Adipose tissue (tissue), 3 donors: ENCODE measurements around the gene RBM33. TPM values are rescaled to one million over a fixed set of nuclear protein-coding genes. Genes with fewer than 3 reads are reported as not detected.

Experiments
- H3K27ac ChIP-seq: one replicate; pipeline ENCODE4 v1.5.1; 2013; ENCODE audit warnings: low read depth, low read length
- WGBS, 3 donors: extraction: QIAGEN DNeasy Blood & Tissue Kit; methylation state at CpG; one replicate each; pipeline ENCODE4 v1.1.7; 2013; 5-methylcytosine and 5-hydroxymethylcytosine counted together
- polyA plus RNA-seq, 3 donors: library from polyadenylated mRNA; stranded (reverse); fragments of 200-250 nt; gene quantifications; one replicate each; pipeline ENCODE4 v1.2.3, GENCODE V29; 2013
- donor health status: healthy with polysubstance abuse.
- donor health status: Bipolar disorder and iron deficiency.
- donor health status: healthy.

The RBM33 gene
- polyA plus RNA-seq, 3 donors, result 10.6 to 18.9 (median 12.6) TPM

- no peak overlapping the region for H3K27ac ChIP-seq
- WGBS, 3 donors, result 93 to 96% (median 94%) methylated on average over 16 of the region's 16 CpGs
Measured at GRCh38 chr7:155705623-155706360, 61.3 kb downstream of the RBM33 start.

GRCh38 chr7:155706376-155706775 lies 61.9 kb downstream of the RBM33 start:
- WGBS, 3 donors, result 94 to 97% (median 95%) methylated on average over 10 of the region's 10 CpGs

GRCh38 chr7:155709453-155709852 lies 65.0 kb downstream of the RBM33 start:
- H3K27ac ChIP-seq, result no peak overlapping the region

More at GRCh38 chr7:155706376-155706775, 61.9 kb downstream of the RBM33 start:
- no peak overlapping the region for H3K27ac ChIP-seq

GRCh38 chr7:155710031-155710430 lies 65.6 kb downstream of the RBM33 start:
- 58 to 92% (median 87%) methylated on average over 6 of the region's 6 CpGs for WGBS, 3 donors
- no peak overlapping the region for H3K27ac ChIP-seq

- 50 to 91% (median 81%) methylated on average over 1 of the region's 1 CpG for WGBS, 3 donors
Measured at GRCh38 chr7:155710530-155710929, 66.1 kb downstream of the RBM33 start.

GRCh38 chr7:155711081-155711480 lies 66.6 kb downstream of the RBM33 start:
- WGBS, 3 donors, result 92 to 97% (median 95%) methylated on average over 16 of the region's 16 CpGs

More at GRCh38 chr7:155710530-155710929, 66.1 kb downstream of the RBM33 start:
- no peak overlapping the region for H3K27ac ChIP-seq

GRCh38 chr7:155713384-155713783 lies 68.9 kb downstream of the RBM33 start:
- no peak overlapping the region for H3K27ac ChIP-seq
- 29 to 62% (median 57%) methylated on average over 10 of the region's 10 CpGs for WGBS, 3 donors

More at GRCh38 chr7:155711081-155711480, 66.6 kb downstream of the RBM33 start:
- H3K27ac ChIP-seq, result no peak overlapping the region

- WGBS, 3 donors, result 89 to 92% (median 89%) methylated on average over 6 of the region's 6 CpGs
- H3K27ac ChIP-seq, result no peak overlapping the region
Measured at GRCh38 chr7:155714702-155715101, 70.2 kb downstream of the RBM33 start.

GRCh38 chr7:155715111-155715805 lies 70.8 kb downstream of the RBM33 start:
- WGBS, 3 donors, result 65 to 90% (median 90%) methylated on average over 11 of the region's 11 CpGs
- no peak overlapping the region for H3K27ac ChIP-seq

GRCh38 chr7:155717010-155717744 lies 72.7 kb downstream of the RBM33 start:
- 88 to 93% (median 89%) methylated on average over 12 of the region's 12 CpGs for WGBS, 3 donors
- H3K27ac ChIP-seq, result no peak overlapping the region

- no peak overlapping the region for H3K27ac ChIP-seq
- WGBS, 3 donors, result 84 to 89% (median 86%) methylated on average over 6 of the region's 6 CpGs
Measured at GRCh38 chr7:155721056-155721455, 76.6 kb downstream of the RBM33 start.

- no peak overlapping the region for H3K27ac ChIP-seq
- 63 to 87% (median 67%) methylated on average over 2 of the region's 2 CpGs for WGBS, 3 donors
Measured at GRCh38 chr7:155722118-155722517, 77.7 kb downstream of the RBM33 start.

- H3K27ac ChIP-seq, result no peak overlapping the region
- 79 to 91% (median 89%) methylated on average over 4 of the region's 4 CpGs for whole genome bisulfite sequencing, 3 donors
Measured at GRCh38 chr7:155722936-155723335, 78.5 kb downstream of the RBM33 start.

- 89 to 95% (median 90%) methylated on average over 14 of the region's 14 CpGs for WGBS, 3 donors
- no peak overlapping the region for H3K27ac ChIP-seq
Measured at GRCh38 chr7:155724327-155725005, 80.0 kb downstream of the RBM33 start.

- WGBS, 3 donors, result 48 to 87% (median 58%) methylated on average over 2 of the region's 2 CpGs
Measured at GRCh38 chr7:155725006-155725355, 80.5 kb downstream of the RBM33 start.

GRCh38 chr7:155727616-155728015 lies 83.2 kb downstream of the RBM33 start:
- no peak overlapping the region for H3K27ac ChIP-seq
- 75 to 98% (median 94%) methylated on average over 10 of the region's 10 CpGs for WGBS, 3 donors

More at GRCh38 chr7:155725006-155725355, 80.5 kb downstream of the RBM33 start:
- H3K27ac ChIP-seq, result no peak overlapping the region

GRCh38 chr7:155728116-155728515 lies 83.7 kb downstream of the RBM33 start:
- 46 to 91% (median 88%) methylated on average over 6 of the region's 6 CpGs for WGBS, 3 donors
- H3K27ac ChIP-seq, result no peak overlapping the region

- 32 to 70% (median 65%) methylated on average over 6 of the region's 6 CpGs for WGBS, 3 donors
- no peak overlapping the region for H3K27ac ChIP-seq
Measured at GRCh38 chr7:155729847-155730246, 85.4 kb downstream of the RBM33 start.

- H3K27ac ChIP-seq, result no peak overlapping the region
- WGBS, 3 donors, result 71 to 73% (median 73%) methylated on average over 3 of the region's 3 CpGs
Measured at GRCh38 chr7:155731380-155731779, 86.9 kb downstream of the RBM33 start.
